22Rv1 (cell line): ENCODE data around the gene CHID1.

Source experiments
- H3K27ac ChIP-seq: fragments of 450-650 bp; 2 replicates; pipeline ENCODE4 v1.5.1; 2017
- CTCF ChIP-seq: fragments of 450-650 bp; IDR thresholded peaks from 2 replicates; pipeline ENCODE4 v1.5.1; 2017; ENCODE audit warnings: mild to moderate bottlenecking
- ZFX ChIP-seq: fragments of 450-650 bp; IDR thresholded peaks from 2 replicates; pipeline ENCODE4 v1.6.1; 2017; ENCODE audit warnings: antibody characterized with exemption, borderline replicate concordance

Gene CHID1

GRCh38 chr11:829847-830294, 80.7 kb downstream of the CHID1 start:
- H3K27ac ChIP-seq = peak overlapping the region; percentile 96
- TF ChIP-seq CTCF = no peak
- no peak for TF ChIP-seq ZFX

- peak overlapping the region; percentile 96 for H3K27ac ChIP-seq
- no peak for TF ChIP-seq CTCF
- no peak for TF ChIP-seq ZFX
Observed at GRCh38 chr11:829176-829846, 81.3 kb downstream of the CHID1 start.

GRCh38 chr11:828506-829175, 82.0 kb downstream of the CHID1 start:
- peak overlapping the region; percentile 96 for H3K27ac ChIP-seq
- TF ChIP-seq ZFX = no peak
- TF ChIP-seq CTCF = no peak

GRCh38 chr11:827897-828192, 82.8 kb downstream of the CHID1 start, which contains the start of gene CRACR2B:
CRACR2B (plus strand) TSS chr11:827919; CDS start chr11:828608, 689 bp downstream.
- peak within 1 kb of the TSS; percentile 96 for H3K27ac ChIP-seq

GRCh38 chr11:827146-827896, 83.3 kb downstream of the CHID1 start:
- no peak for TF ChIP-seq ZFX
- no peak for TF ChIP-seq CTCF
- H3K27ac ChIP-seq = peak overlapping the region; percentile 96

More at GRCh38 chr11:827897-828192, 82.8 kb downstream of the CHID1 start, which contains the start of gene CRACR2B:
- TF ChIP-seq CTCF = no peak
- no peak for TF ChIP-seq ZFX

- no peak for TF ChIP-seq CTCF
- TF ChIP-seq ZFX = no peak
Observed at GRCh38 chr11:826836-827145, 83.8 kb downstream of the CHID1 start.

GRCh38 chr11:826227-826621, 84.4 kb downstream of the CHID1 start:
- H3K27ac ChIP-seq = peak overlapping the region; percentile 96
- TF ChIP-seq ZFX (no peak), CTCF (no peak)

More at GRCh38 chr11:826836-827145, 83.8 kb downstream of the CHID1 start:
- H3K27ac ChIP-seq = peak overlapping the region; percentile 96
